Measurements from ENCODE around the gene DACH1.

DACH1 gene

GRCh38 chr13:71703138-71703537 lies 163.9 kb downstream of the DACH1 start:
- H3K9me3 ChIP-seq (ENCODE audit: insufficient read depth, low read length): no peaks in the 10 kb centered on the region
- H3K79me2 ChIP-seq (ENCODE audit: low read length): no peaks in the 10 kb centered on the region
- no peak overlapping the region for H2AFZ ChIP-seq (ENCODE audit: low read depth, low read length)
- no peak overlapping the region for H3K4me3 ChIP-seq (ENCODE audit: low read length)
- H3K27ac ChIP-seq (ENCODE audit: low read length): no peak overlapping the region
- no peaks in the 10 kb centered on the region for H4K20me1 ChIP-seq (ENCODE audit: insufficient read depth, low read length)
- TF ChIP-seq CTCF (IDR thresholded peaks at IDR 0.05; ENCODE audit: low read depth, low read length) (no peak), EZH2phosphoT487 (IDR thresholded peaks at IDR 0.05; ENCODE audit: low read depth) (no peak)
- H3K27me3 ChIP-seq (ENCODE audit: low read depth, low read length): no peaks in the 10 kb centered on the region
- H3K9ac ChIP-seq (ENCODE audit: low read length): no peak overlapping the region
- H3K4me1 ChIP-seq (ENCODE audit: low read length): no peaks in the 10 kb centered on the region
- no peaks in the 10 kb centered on the region for H3K36me3 ChIP-seq (replicated peaks; ENCODE audit: low read depth, low read length)
- no peak overlapping the region for H3K4me2 ChIP-seq (ENCODE audit: low read length)

- TF ChIP-seq CTCF (IDR thresholded peaks at IDR 0.05; ENCODE audit: low read depth, low read length) (no peak), EZH2phosphoT487 (IDR thresholded peaks at IDR 0.05; ENCODE audit: low read depth) (no peak)
- no peak overlapping the region for H3K4me2 ChIP-seq (ENCODE audit: low read length)
Measured at GRCh38 chr13:71702253-71702652, 164.8 kb downstream of the DACH1 start.

GRCh38 chr13:71701741-71702140 lies 165.3 kb downstream of the DACH1 start:
- no peak for TF ChIP-seq CTCF (IDR thresholded peaks at IDR 0.05; ENCODE audit: low read depth, low read length)

More at GRCh38 chr13:71702253-71702652, 164.8 kb downstream of the DACH1 start:
- Histone ChIP-seq H2AFZ (ENCODE audit: low read depth, low read length) (no peak overlapping the region), H3K27me3 (ENCODE audit: low read depth, low read length) (no peaks in the 10 kb centered on the region), H4K20me1 (ENCODE audit: insufficient read depth, low read length) (no peaks in the 10 kb centered on the region), H3K9ac (ENCODE audit: low read length) (no peak overlapping the region), H3K27ac (ENCODE audit: low read length) (no peak overlapping the region), H3K4me1 (ENCODE audit: low read length) (no peaks in the 10 kb centered on the region), H3K9me3 (ENCODE audit: insufficient read depth, low read length) (no peaks in the 10 kb centered on the region), H3K4me3 (ENCODE audit: low read length) (no peak overlapping the region), H3K36me3 (replicated peaks; ENCODE audit: low read depth, low read length) (no peaks in the 10 kb centered on the region), H3K79me2 (ENCODE audit: low read length) (no peaks in the 10 kb centered on the region)

GRCh38 chr13:71699342-71699741 lies 167.7 kb downstream of the DACH1 start:
- H3K27me3 ChIP-seq (ENCODE audit: low read depth, low read length): no peaks in the 10 kb centered on the region
- TF ChIP-seq EZH2phosphoT487 (IDR thresholded peaks at IDR 0.05; ENCODE audit: low read depth) (no peak), CTCF (IDR thresholded peaks at IDR 0.05; ENCODE audit: low read depth, low read length) (no peak)
- H3K79me2 ChIP-seq (ENCODE audit: low read length): no peaks in the 10 kb centered on the region

More at GRCh38 chr13:71701741-71702140, 165.3 kb downstream of the DACH1 start:
- no peaks in the 10 kb centered on the region for H3K4me1 ChIP-seq (ENCODE audit: low read length)
- H4K20me1 ChIP-seq (ENCODE audit: insufficient read depth, low read length): no peaks in the 10 kb centered on the region
- no peak overlapping the region for H2AFZ ChIP-seq (ENCODE audit: low read depth, low read length)
- H3K4me2 ChIP-seq (ENCODE audit: low read length): no peak overlapping the region
- H3K79me2 ChIP-seq (ENCODE audit: low read length): no peaks in the 10 kb centered on the region
- no peak overlapping the region for H3K4me3 ChIP-seq (ENCODE audit: low read length)
- no peak overlapping the region for H3K9ac ChIP-seq (ENCODE audit: low read length)
- H3K27ac ChIP-seq (ENCODE audit: low read length): no peak overlapping the region
- no peaks in the 10 kb centered on the region for H3K9me3 ChIP-seq (ENCODE audit: insufficient read depth, low read length)
- no peaks in the 10 kb centered on the region for H3K27me3 ChIP-seq (ENCODE audit: low read depth, low read length)
- no peaks in the 10 kb centered on the region for H3K36me3 ChIP-seq (replicated peaks; ENCODE audit: low read depth, low read length)

More at GRCh38 chr13:71699342-71699741, 167.7 kb downstream of the DACH1 start:
- Histone ChIP-seq H3K36me3 (replicated peaks; ENCODE audit: low read depth, low read length) (no peaks in the 10 kb centered on the region), H3K9me3 (ENCODE audit: insufficient read depth, low read length) (no peaks in the 10 kb centered on the region), H3K4me1 (ENCODE audit: low read length) (no peaks in the 10 kb centered on the region), H4K20me1 (ENCODE audit: insufficient read depth, low read length) (no peaks in the 10 kb centered on the region), H3K4me3 (ENCODE audit: low read length) (no peak overlapping the region), H3K4me2 (ENCODE audit: low read length) (no peak overlapping the region), H3K9ac (ENCODE audit: low read length) (no peak overlapping the region), H2AFZ (ENCODE audit: low read depth, low read length) (no peak overlapping the region), H3K27ac (ENCODE audit: low read length) (no peak overlapping the region)
